ENCODE results near the gene MAPRE3. TPM values are rescaled to one million over a fixed set of nuclear protein-coding genes. Genes with fewer than 3 reads are reported as not detected.

Gene MAPRE3
- total RNA-seq, 1 donor from 2014 or later: 23.0 TPM

DNA sequence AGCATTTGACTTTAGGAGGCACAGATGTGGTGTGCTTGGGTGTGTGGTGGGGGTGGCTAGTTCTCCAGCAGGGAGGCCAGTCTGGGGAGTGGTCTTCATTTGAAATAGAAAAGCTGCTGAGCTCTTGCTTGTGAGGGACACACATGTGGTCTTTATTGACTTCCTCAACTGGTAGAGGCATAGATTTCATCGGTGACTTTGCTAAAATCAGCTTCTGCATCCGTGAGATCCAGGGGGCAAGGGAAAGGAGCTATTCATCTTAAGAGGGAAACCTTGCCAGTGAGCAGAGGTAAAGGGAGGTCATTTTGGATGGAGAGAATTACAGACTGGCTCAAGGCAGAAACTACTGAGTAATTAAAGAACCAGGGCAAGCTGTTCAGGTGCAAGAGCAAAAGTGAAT is 4.7 kb downstream of the MAPRE3 start:
- H3K9me3 ChIP-seq: no peaks in the 10 kb centered on the region
- DNase-seq (no peak), ATAC-seq (no peak)
- no peaks in the 10 kb centered on the region for H3K27me3 ChIP-seq
- no peak overlapping the region for H3K27ac ChIP-seq
- H3K4me1 ChIP-seq: peaks cover 9% of the 10 kb centered on the region
- TF ChIP-seq CTCF (IDR thresholded peaks at IDR 0.05): no peak
- intact Hi-C loops (cut with DNase I): no loop called here
- no peak overlapping the region for H3K4me3 ChIP-seq
- no peaks in the 10 kb centered on the region for H3K36me3 ChIP-seq

DNA sequence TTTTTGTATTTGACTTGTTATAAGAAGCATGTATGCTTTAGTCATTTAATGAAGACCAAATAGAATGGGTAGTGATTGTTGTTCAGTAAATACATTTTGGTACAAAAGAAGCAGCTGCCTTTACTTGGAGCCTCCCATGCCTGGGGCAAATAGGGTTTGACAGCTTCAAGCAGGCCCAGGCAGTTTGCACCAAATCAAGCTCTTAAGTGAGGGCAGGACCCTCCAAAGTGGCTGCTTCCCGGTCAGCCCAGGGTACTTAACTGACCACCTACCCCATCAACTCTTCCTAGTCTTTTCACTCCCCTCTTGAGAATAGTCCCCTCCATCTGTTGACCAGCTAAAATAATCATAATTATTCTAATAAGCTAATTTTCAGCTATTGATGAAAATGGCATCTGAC is 5.2 kb downstream of the MAPRE3 start:
- H3K27me3 ChIP-seq: no peaks in the 10 kb centered on the region
- intact Hi-C loops (cut with DNase I): no loop called here
- H3K9me3 ChIP-seq: no peaks in the 10 kb centered on the region
- peaks cover 8% of the 10 kb centered on the region for H3K4me1 ChIP-seq
- no peak for TF ChIP-seq CTCF (IDR thresholded peaks at IDR 0.05)
- no peak overlapping the region for H3K4me3 ChIP-seq
- H3K27ac ChIP-seq: no peak overlapping the region
- no peaks in the 10 kb centered on the region for H3K36me3 ChIP-seq
- no peak for ATAC-seq
- no peak for DNase-seq

- peaks cover 6% of the 10 kb centered on the region for H3K4me1 ChIP-seq
- ATAC-seq (no peak), DNase-seq (no peak)
- intact Hi-C loops (cut with DNase I): no loop called here
- no peak for TF ChIP-seq CTCF (IDR thresholded peaks at IDR 0.05)
- no peak overlapping the region for H3K27ac ChIP-seq
- H3K9me3 ChIP-seq: no peaks in the 10 kb centered on the region
- no peaks in the 10 kb centered on the region for H3K36me3 ChIP-seq
- H3K27me3 ChIP-seq: no peaks in the 10 kb centered on the region
- no peak overlapping the region for H3K4me3 ChIP-seq
Observed at GRCh38 chr2:26976237-26976636, 5.8 kb downstream of the MAPRE3 start.

- Histone ChIP-seq H3K4me3 (no peak overlapping the region), H3K9me3 (no peaks in the 10 kb centered on the region), H3K4me1 (peaks cover 6% of the 10 kb centered on the region), H3K27ac (no peak overlapping the region), H3K36me3 (no peaks in the 10 kb centered on the region), H3K27me3 (no peaks in the 10 kb centered on the region)
- intact Hi-C loops (cut with DNase I): no loop called here
- DNase-seq (no peak), ATAC-seq (no peak)
- no peak for TF ChIP-seq CTCF (IDR thresholded peaks at IDR 0.05)
Observed at GRCh38 chr2:26977012-26977411, 6.6 kb downstream of the MAPRE3 start.

DNA sequence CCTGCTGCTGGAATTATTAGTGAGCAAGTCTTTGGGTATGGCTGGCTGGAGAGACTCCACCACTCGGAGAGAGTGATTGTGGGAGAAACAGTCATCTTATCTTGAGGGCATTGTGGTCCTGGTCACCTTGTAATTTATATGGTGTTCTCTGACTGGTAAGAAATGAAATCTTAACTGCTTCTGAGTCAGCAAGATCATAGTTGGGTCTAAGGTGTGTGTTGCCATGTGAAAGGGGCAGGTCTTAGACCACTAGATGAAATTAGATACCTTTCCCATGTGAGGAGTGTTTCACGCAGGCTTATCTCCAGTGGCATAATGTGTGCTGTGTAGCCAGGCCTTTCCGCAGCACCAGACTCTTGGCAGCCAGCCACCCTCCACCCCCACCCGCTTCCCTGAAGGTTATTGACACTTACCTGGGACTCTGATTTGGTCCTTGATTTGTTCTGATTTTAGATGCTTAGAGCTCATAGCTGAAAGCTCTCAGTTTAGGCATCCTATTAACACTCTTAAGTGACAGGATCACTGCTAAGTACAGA is 7.7 kb downstream of the MAPRE3 start:
- Histone ChIP-seq H3K36me3 (no peaks in the 10 kb centered on the region), H3K27me3 (no peaks in the 10 kb centered on the region), H3K4me1 (peaks cover 16% of the 10 kb centered on the region), H3K4me3 (no peak overlapping the region), H3K9me3 (no peaks in the 10 kb centered on the region), H3K27ac (no peak overlapping the region)
- intact Hi-C loops (cut with DNase I): no loop called here
- TF ChIP-seq CTCF (IDR thresholded peaks at IDR 0.05): no peak
- peak; percentile 86 for DNase-seq
- peak; percentile 65 for ATAC-seq

DNA sequence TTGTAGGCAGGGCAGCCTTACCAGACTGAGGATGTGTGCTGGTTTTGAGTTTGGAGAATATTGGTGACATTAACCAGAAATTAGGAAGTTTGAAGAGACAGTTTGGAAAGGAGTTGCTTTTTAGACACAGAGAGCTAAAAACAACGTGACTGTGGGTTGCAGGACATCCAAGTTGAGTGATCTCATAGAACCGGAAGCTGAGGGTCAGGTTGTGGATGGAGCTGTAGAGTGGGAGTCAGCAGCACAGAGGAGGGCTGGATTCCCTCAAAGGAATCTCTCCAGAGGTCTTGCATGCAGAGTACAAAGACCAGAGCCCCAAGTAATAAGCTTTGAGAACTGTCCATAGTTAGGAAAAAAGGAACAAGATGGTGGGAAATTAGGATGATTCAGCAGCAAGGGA is 9.3 kb downstream of the MAPRE3 start:
- intact Hi-C loops (cut with DNase I): no loop called here
- Histone ChIP-seq H3K9me3 (no peaks in the 10 kb centered on the region), H3K36me3 (no peaks in the 10 kb centered on the region), H3K4me3 (no peak overlapping the region), H3K27me3 (no peaks in the 10 kb centered on the region), H3K4me1 (peaks cover 16% of the 10 kb centered on the region), H3K27ac (no peak overlapping the region)
- ATAC-seq (peak; percentile 21), DNase-seq (no peak)
- TF ChIP-seq CTCF (IDR thresholded peaks at IDR 0.05): no peak
